Osteocyte (in vitro differentiated cells): ENCODE data around the gene ADIG. TPM values are rescaled to one million over a fixed set of nuclear protein-coding genes. Genes with fewer than 3 reads are reported as not detected.

Source experiments
- DNase-seq: peaks from one replicate; pipeline ENCODE4 v3.0.0; 2021; ENCODE audit warnings: mixed read lengths; ENCODE audit not compliant: unreplicated experiment; ENCODE audit errors: extremely low spot score
- H3K27ac Mint-ChIP-seq: one replicate; pipeline ENCODE4 v1.8.0; 2021; ENCODE audit warnings: mild to moderate bottlenecking, mixed read lengths; ENCODE audit not compliant: unreplicated experiment
- H3K27me3 Mint-ChIP-seq: one replicate; pipeline ENCODE4 v1.8.0; 2021; ENCODE audit warnings: mixed read lengths; ENCODE audit not compliant: unreplicated experiment
- H3K36me3 Mint-ChIP-seq: one replicate; pipeline ENCODE4 v1.8.0; 2021; ENCODE audit warnings: mixed read lengths; ENCODE audit not compliant: unreplicated experiment
- H3K4me1 Mint-ChIP-seq: one replicate; pipeline ENCODE4 v1.8.0; 2021; ENCODE audit warnings: mixed read lengths; ENCODE audit not compliant: unreplicated experiment
- H3K4me3 Mint-ChIP-seq: one replicate; pipeline ENCODE4 v1.8.0; 2021; ENCODE audit warnings: mild to moderate bottlenecking, moderate library complexity, mixed read lengths; ENCODE audit not compliant: unreplicated experiment
- H3K9me3 Mint-ChIP-seq: one replicate; pipeline ENCODE4 v1.8.0; 2021; ENCODE audit warnings: mixed read lengths; ENCODE audit not compliant: unreplicated experiment
- CTCF ChIP-seq: fragments of 200-600 bp; sonication (generic); IDR thresholded peaks from 2 replicates; pipeline ENCODE4 v1.5.0; 2021; ENCODE audit warnings: antibody characterized with exemption, mild to moderate bottlenecking, moderate library complexity
- total RNA-seq: library from RNA; stranded (reverse); gene quantifications from 2 replicates; pipeline ENCODE4 v1.2.1, GENCODE V29; 2021

Gene ADIG
- total RNA-seq, 1 donor from 2014 or later: not detected

DNA sequence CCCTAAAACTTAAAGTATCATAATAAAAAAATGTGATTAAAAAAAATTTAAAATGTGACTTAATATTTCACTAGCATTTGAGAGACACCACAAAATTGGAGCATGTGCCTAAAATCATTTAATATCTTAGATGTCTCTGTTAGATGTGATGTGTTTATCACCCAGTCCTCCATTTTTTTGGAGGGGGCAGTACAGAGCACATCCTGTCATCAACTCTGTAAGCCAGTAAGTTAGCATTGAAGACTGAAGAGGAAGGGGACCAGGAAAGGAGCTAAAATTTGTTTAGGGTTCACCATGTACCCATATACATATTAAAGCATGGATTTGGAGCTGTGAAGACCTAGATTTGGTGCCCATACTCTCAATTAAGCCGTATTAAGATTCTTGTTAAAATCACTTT, 30.7 kb upstream of the ADIG start:
- no peaks in the 10 kb centered on the region for H3K4me1 Mint-ChIP-seq
- DNase-seq: no peak
- TF ChIP-seq CTCF: peak; percentile 17
- H3K36me3 Mint-ChIP-seq: peaks cover 44% of the 10 kb centered on the region
- no peaks in the 10 kb centered on the region for H3K27me3 Mint-ChIP-seq
- H3K27ac Mint-ChIP-seq: no peak overlapping the region
- H3K4me3 Mint-ChIP-seq: no peak overlapping the region
- no peaks in the 10 kb centered on the region for H3K9me3 Mint-ChIP-seq

DNA sequence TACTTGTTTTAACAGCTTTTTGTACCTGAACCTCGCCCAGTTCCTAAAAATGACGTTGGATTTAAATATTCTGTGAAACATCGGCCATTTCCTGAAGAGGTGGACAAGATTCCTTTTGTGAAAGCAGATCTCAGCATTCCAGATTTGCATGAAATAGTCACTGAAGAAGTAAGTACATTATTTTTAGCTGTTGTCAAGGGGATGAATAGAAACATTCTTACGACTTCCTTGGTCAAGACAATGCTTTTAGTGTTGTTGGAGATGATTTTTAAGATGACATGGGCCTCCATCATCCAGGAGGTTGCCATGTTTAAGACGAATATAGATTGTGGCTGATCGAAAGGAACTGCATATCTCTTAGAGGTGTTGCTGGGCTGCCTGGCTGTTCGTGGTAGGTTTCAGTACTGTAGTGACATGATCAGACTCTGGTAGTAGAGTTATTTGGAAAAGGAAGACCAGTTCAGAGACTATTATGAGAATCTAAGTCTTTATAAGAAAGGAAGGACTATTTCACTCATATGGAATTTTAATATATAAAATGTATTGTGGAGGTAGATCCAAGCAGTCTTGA, 29.9 kb upstream of the ADIG start:
- no peaks in the 10 kb centered on the region for H3K4me1 Mint-ChIP-seq

GRCh38 chr20:38554986-38555385, 26.0 kb upstream of the ADIG start:
- no peak for DNase-seq
- H3K4me1 Mint-ChIP-seq: no peaks in the 10 kb centered on the region
- H3K9me3 Mint-ChIP-seq: no peaks in the 10 kb centered on the region
- no peak overlapping the region for H3K4me3 Mint-ChIP-seq
- peaks cover 43% of the 10 kb centered on the region for H3K36me3 Mint-ChIP-seq
- no peak overlapping the region for H3K27ac Mint-ChIP-seq
- H3K27me3 Mint-ChIP-seq: no peaks in the 10 kb centered on the region
- no peak for TF ChIP-seq CTCF

More for the DNA sequence above, 29.9 kb upstream of the ADIG start:
- no peak overlapping the region for H3K4me3 Mint-ChIP-seq
- H3K36me3 Mint-ChIP-seq: peaks cover 36% of the 10 kb centered on the region
- DNase-seq: no peak
- no peak for TF ChIP-seq CTCF
- H3K9me3 Mint-ChIP-seq: no peaks in the 10 kb centered on the region
- no peaks in the 10 kb centered on the region for H3K27me3 Mint-ChIP-seq
- no peak overlapping the region for H3K27ac Mint-ChIP-seq

- DNase-seq: no peak
- H3K9me3 Mint-ChIP-seq: no peaks in the 10 kb centered on the region
- peaks cover 46% of the 10 kb centered on the region for H3K36me3 Mint-ChIP-seq
- H3K27ac Mint-ChIP-seq: no peak overlapping the region
- H3K27me3 Mint-ChIP-seq: no peaks in the 10 kb centered on the region
- no peak for TF ChIP-seq CTCF
- no peak overlapping the region for H3K4me3 Mint-ChIP-seq
- H3K4me1 Mint-ChIP-seq: no peaks in the 10 kb centered on the region
These were observed 25.6 kb upstream of the ADIG start for GRCh38 chr20:38555395-38555794.

- no peaks in the 10 kb centered on the region for H3K27me3 Mint-ChIP-seq
- H3K9me3 Mint-ChIP-seq: no peaks in the 10 kb centered on the region
- H3K4me1 Mint-ChIP-seq: no peaks in the 10 kb centered on the region
- DNase-seq: no peak
- H3K27ac Mint-ChIP-seq: no peak overlapping the region
- peaks cover 49% of the 10 kb centered on the region for H3K36me3 Mint-ChIP-seq
- H3K4me3 Mint-ChIP-seq: no peak overlapping the region
- TF ChIP-seq CTCF: no peak
These were observed 23.8 kb upstream of the ADIG start for GRCh38 chr20:38557174-38557573.
